Upper lobe of left lung (tissue), 6 donors: ENCODE results near the gene ISCA2. TPM values are rescaled to one million over a fixed set of nuclear protein-coding genes. Genes with fewer than 3 reads are reported as not detected.

ENCODE experiments used
- ATAC-seq, 2 donors: fragments of 200-7000 bp; cut with Tn5 transposase; one replicate each; pipeline ENCODE4 v1.9.1; 2022; ENCODE audit warnings: mild to moderate bottlenecking in 2 of 2, moderate library complexity in 2 of 2; ENCODE audit not compliant: low FRiP score in 2 of 2
- DNase-seq, 2 donors: peaks; one replicate each; pipeline ENCODE4 v3.0.0-alpha.2; 2019 to 2020
- H3K27ac ChIP-seq, 4 donors: fragments of 200-600 bp; sonication (generic); one replicate each; pipeline ENCODE4 v1.5.1; 2016 to 2019
- H3K27me3 ChIP-seq, 4 donors: fragments of 200-600 bp; sonication (generic); one replicate each; pipeline ENCODE4 v1.5.1; 2017 to 2019
- H3K36me3 ChIP-seq, 4 donors: fragments of 200-600 bp; sonication (generic); one replicate each; pipeline ENCODE4 v1.5.1; 2016 to 2019
- H3K4me1 ChIP-seq, 4 donors: fragments of 200-600 bp; sonication (generic); one replicate each; pipeline ENCODE4 v1.5.1; 2018 to 2019
- H3K4me3 ChIP-seq, 4 donors: fragments of 200-600 bp; sonication (generic); one replicate each; pipeline ENCODE4 v1.5.1; 2017 to 2019; ENCODE audit warnings: mild to moderate bottlenecking in 2 of 4, moderate library complexity in 1 of 4
- H3K9me3 ChIP-seq, 4 donors: fragments of 200-600 bp; sonication (generic); one replicate each; pipeline ENCODE4 v1.5.1; 2018 to 2019
- CTCF ChIP-seq, 6 experiments: fragments of 450-650 bp in 4 of 6; fragments of 200-600 bp in 2 of 6; sonication (generic) in 2 of 6; IDR thresholded peaks; one replicate each; pipeline ENCODE4 v1.5.1; 2016 to 2019; ENCODE audit warnings: antibody characterized with exemption in 6 of 6
- EP300 ChIP-seq, 4 donors: sonication (generic); formaldehyde crosslinking; IDR thresholded peaks; one replicate each; pipeline ENCODE4 v1.5.1; 2017; ENCODE audit warnings: antibody characterized with exemption in 4 of 4, control low read depth in 2 of 4
- POLR2A ChIP-seq, 4 donors: fragments of 450-650 bp; IDR thresholded peaks; one replicate each; pipeline ENCODE4 v1.5.1; 2016 to 2017; ENCODE audit warnings: antibody characterized with exemption in 4 of 4, mild to moderate bottlenecking in 2 of 4
- POLR2AphosphoS5 ChIP-seq, 2 donors: sonication (generic); formaldehyde crosslinking; IDR thresholded peaks; one replicate each; pipeline ENCODE4 v1.5.1; 2017; ENCODE audit warnings: antibody characterized with exemption in 2 of 2
- WGBS, 2 donors: methylation state at CpG; one replicate each; pipeline ENCODE4 v1.1.5; 2017 to 2018; 5-methylcytosine and 5-hydroxymethylcytosine counted together
- total RNA-seq, 6 donors: library from RNA; depleted of rRNA in 4 of 6; stranded (reverse); fragments of >200 nt in 4 of 6; gene quantifications; one replicate each; pipeline versions ENCODE4 v1.1.0 to v1.2.1, GENCODE V29; 2016 to 2021
- donor health status: DM: no; HTN: no; CAD: no; lungs with moderate emphysema.
- donor health status: DM: no; HTN: yes; CAD: no; lungs with severe emphysema.

ISCA2 gene
- total RNA-seq, 6 donors from 2014 or later = 11.8 to 29.0 (median 22.6) TPM

- H3K4me1 ChIP-seq = peaks cover 0 to 3% (median 0%) of the 10 kb centered on the region in 4 donors
- DNase-seq (no peak), ATAC-seq (no peak)
- H3K27me3 ChIP-seq = no peaks in the 10 kb centered on the region
- TF ChIP-seq CTCF (IDR thresholded peaks at IDR 0.05) = no peak
- no peak for TF ChIP-seq POLR2A (IDR thresholded peaks at IDR 0.05)
- TF ChIP-seq POLR2AphosphoS5 (IDR thresholded peaks at IDR 0.05) = no peak
- no peak for TF ChIP-seq EP300 (IDR thresholded peaks at IDR 0.05)
- no peaks in the 10 kb centered on the region for H3K9me3 ChIP-seq
- H3K27ac ChIP-seq = no peak overlapping the region
- 72 to 75% methylated on average over 2 to 4 of the region's 4 CpGs for WGBS, 2 donors
- H3K36me3 ChIP-seq = peaks cover 24 to 92% (median 68%) of the 10 kb centered on the region in 4 donors
- H3K4me3 ChIP-seq = no peak overlapping the region
Measured at GRCh38 chr14:74480046-74480445, 13.5 kb upstream of the ISCA2 start.

- Histone ChIP-seq H3K27ac (no peak overlapping the region), H3K27me3 (no peaks in the 10 kb centered on the region), H3K36me3 (peaks cover 24 to 84% (median 62%) of the 10 kb centered on the region in 4 donors), H3K4me3 (no peak overlapping the region), H3K4me1 (peaks cover 3 to 19% (median 14%) of the 10 kb centered on the region in 4 donors), H3K9me3 (no peaks in the 10 kb centered on the region)
- DNase-seq = no peak
- no peak for ATAC-seq
- WGBS, 2 donors = 85 to 88% methylated on average over 3 of the region's 3 CpGs
- no peak for TF ChIP-seq POLR2A (IDR thresholded peaks at IDR 0.05)
- TF ChIP-seq EP300 (IDR thresholded peaks at IDR 0.05) = no peak
- TF ChIP-seq CTCF (IDR thresholded peaks at IDR 0.05) = no peak
Measured at GRCh38 chr14:74482571-74482970, 11.0 kb upstream of the ISCA2 start.

- H3K27ac ChIP-seq = no peak overlapping the region
- ATAC-seq (no peak), DNase-seq (no peak)
- H3K4me3 ChIP-seq = no peak overlapping the region
- peaks cover 3 to 26% (median 19%) of the 10 kb centered on the region in 4 donors for H3K4me1 ChIP-seq
- H3K36me3 ChIP-seq = peaks cover 24 to 76% (median 62%) of the 10 kb centered on the region in 4 donors
- no peak for TF ChIP-seq POLR2A (IDR thresholded peaks at IDR 0.05)
- no peak for TF ChIP-seq CTCF (IDR thresholded peaks at IDR 0.05)
- no peak for TF ChIP-seq EP300 (IDR thresholded peaks at IDR 0.05)
- TF ChIP-seq POLR2AphosphoS5 (IDR thresholded peaks at IDR 0.05) = no peak
- H3K9me3 ChIP-seq = no peaks in the 10 kb centered on the region
- H3K27me3 ChIP-seq = no peaks in the 10 kb centered on the region
Measured at GRCh38 chr14:74483321-74483720, 10.2 kb upstream of the ISCA2 start.

- peaks cover 15 to 48% (median 36%) of the 10 kb centered on the region in 4 donors for H3K36me3 ChIP-seq
- ATAC-seq = no peak
- 63 to 67% methylated on average over 3 of the region's 3 CpGs for WGBS, 2 donors
Measured at GRCh38 chr14:74486164-74486563, 7.4 kb upstream of the ISCA2 start.

More at GRCh38 chr14:74486164-74486563, 7.4 kb upstream of the ISCA2 start:
- DNase-seq = no peak
- H3K4me3 ChIP-seq = no peak overlapping the region
- H3K9me3 ChIP-seq = no peaks in the 10 kb centered on the region
- peaks cover 3 to 54% (median 31%) of the 10 kb centered on the region in 4 donors for H3K4me1 ChIP-seq
- TF ChIP-seq POLR2A (IDR thresholded peaks at IDR 0.05) (no peak), CTCF (IDR thresholded peaks at IDR 0.05) (no peak), POLR2AphosphoS5 (IDR thresholded peaks at IDR 0.05) (no peak)
- no peaks in the 10 kb centered on the region for H3K27me3 ChIP-seq
- H3K27ac ChIP-seq = no peak overlapping the region
